ENCODE results near the gene MAZ.

The MAZ gene

GRCh38 chr16:29858149-29858849 is 52.0 kb downstream of the MAZ start:
- DNase-seq: no peak

- no peak for DNase-seq
Observed at GRCh38 chr16:29858974-29859373, 52.6 kb downstream of the MAZ start.

GRCh38 chr16:29860218-29860617 is 53.9 kb downstream of the MAZ start:
- DNase-seq: no peak

All from cortex of kidney (tissue), 1 donor.